Fibroblast of skin of abdomen (primary cell): ENCODE data around the gene EPYC.
A peak's percentile ranks its signal among the peaks of the same experiment; 100 is the strongest.
"Not testable (repeated sequence)": the region's sequence is repeated elsewhere in the genome, so short reads cannot be mapped to it uniquely, and the experiment has no call there.

Source experiments
- DNase-seq: peaks from one replicate; pipeline ENCODE4 v3.0.0-alpha.2; 2013

The EPYC gene

DNA sequence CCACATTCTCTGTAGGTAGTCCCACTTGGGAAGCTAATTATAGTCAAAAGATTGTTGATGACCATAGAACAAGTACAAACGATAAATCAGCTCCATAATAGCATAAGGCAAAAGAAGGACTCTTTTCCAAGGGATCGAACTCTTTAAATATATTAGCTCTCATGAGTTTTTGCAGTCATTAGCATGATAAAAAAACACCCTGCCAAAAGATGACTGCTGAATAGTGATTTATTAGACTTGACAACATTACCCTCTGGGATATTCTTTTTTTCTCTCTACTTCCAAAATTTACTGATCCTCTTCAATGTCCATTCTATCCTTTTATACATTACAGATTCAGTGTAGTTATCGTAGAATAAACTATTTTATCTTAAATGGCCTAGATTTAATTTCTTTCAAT is 14.2 kb downstream of the EPYC start:
- no peak for DNase-seq

DNA sequence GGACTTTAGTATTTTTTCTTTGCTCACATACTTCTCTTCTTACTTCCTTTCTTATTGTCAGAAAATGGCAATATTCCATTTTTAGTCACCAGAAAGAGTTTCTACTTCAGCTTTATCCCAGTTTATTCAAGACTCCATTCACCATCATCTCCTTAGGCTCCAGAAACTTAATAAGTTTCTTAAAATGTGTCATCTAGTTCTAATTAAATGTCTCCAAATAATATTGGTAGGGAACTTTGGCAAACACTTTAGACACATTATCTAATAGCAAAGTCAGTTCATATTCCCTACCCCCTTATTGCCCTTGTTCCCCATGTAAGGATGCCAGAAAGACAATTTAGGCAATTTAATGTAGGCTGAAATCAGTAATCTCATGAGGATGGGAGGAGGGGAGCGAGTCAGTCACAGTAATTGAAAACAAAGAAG is 15.1 kb downstream of the EPYC start:
- no peak for DNase-seq

DNA sequence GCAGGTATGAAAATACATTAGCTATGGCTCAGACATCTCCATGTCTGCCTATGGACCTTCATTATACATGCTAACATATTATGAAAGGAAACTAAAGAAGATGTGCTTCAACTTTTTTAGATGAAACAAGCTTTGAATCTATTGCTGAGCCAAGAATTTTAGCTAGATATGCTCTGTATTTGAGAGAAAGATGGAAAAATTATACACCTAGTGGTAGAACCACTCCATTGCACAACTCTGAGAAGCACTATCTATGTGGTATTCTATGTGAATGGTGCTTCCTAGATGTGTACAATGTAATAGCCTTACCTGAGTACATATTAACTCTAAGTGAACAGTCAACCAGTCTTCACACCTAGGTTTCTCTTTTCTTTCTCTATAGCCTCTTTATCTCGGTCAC is 17.3 kb downstream of the EPYC start:
- DNase-seq = no peak

- peak; percentile 72 for DNase-seq
These were observed 17.7 kb downstream of the EPYC start for GRCh38 chr12:90987101-90987500.

- DNase-seq = not testable (repeated sequence)
These were observed 19.4 kb downstream of the EPYC start for GRCh38 chr12:90985331-90985730.

GRCh38 chr12:90984114-90984513 is 20.7 kb downstream of the EPYC start:
- no peak for DNase-seq

DNA sequence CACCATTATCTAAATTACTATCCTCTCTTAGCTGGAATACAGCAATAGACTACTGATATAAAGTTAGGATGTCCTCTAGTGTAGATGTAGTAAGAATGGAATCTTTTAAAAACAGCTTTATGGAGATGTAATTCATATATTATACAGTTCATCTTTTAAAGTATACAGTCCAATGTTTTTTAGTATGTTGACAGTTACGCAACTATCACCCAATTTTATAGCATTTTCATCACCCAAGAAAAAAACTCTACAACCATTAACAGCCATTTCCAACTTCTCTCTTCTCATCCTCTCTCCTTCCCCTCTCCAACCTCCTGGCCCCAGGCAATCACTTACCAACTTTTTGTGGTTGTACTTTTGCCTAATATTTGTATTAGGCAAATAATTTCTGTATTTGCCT is 22.6 kb downstream of the EPYC start:
- no peak for DNase-seq

DNA sequence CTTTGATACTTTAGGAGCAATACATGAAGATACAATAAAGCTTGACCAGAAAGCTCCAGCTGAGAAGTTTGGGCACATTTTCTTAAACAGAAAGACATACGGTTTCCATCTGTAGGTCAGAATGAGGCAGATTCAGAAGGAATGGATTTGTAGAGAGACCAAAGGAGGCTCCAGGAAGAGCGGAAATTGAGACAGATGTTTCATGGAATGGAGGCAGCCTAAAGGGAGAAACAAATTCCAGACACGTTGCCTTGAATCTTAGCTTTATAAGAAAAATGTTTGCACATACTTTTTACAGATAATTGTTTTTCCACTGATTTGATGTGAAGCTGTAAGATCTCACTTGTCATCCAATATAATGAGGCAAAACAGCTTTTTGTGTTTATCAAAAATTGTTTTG is 24.8 kb downstream of the EPYC start:
- DNase-seq = peak; percentile 79

DNA sequence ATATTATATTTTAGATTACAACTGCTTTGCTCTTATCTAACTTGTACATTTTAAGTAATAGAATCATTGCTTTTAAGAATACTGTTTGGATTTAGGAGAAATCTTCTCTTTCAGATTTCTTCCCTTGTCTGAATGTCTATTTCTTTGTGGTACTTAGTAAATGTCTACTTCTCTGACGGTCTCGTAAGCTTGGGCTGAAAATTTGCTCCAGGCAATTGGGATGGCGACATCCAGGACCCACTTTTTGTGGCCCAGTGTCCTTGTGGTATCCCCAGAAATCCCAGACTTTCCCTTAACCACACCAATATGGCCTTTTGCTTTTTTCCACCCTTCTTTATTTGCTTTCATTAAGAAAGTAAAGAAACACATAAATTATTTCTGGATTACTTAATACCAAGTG is 25.8 kb downstream of the EPYC start:
- no peak for DNase-seq

- peak; percentile 83 for DNase-seq
These were observed 26.5 kb downstream of the EPYC start for GRCh38 chr12:90978117-90978770.

DNA sequence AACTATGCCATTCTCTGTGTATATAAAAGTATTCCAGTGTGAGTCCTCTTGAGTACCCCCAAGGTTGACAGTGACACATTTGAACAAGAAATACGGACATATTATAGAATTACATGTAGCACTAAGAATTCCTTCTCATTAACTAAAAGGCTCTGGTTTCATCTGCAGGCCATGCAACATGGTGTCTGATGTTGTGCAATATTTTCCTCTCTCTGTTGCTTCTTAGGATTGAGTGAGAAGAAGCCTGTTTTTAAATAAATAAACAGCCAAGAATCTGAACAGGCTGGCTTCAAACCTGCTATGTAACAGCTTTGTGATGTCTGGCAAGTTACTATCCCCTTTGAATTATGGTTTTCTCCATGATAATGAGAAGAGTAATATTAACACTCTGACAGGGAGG is 27.5 kb downstream of the EPYC start:
- no peak for DNase-seq

- DNase-seq = peak; percentile 78
These were observed 30.5 kb downstream of the EPYC start for GRCh38 chr12:90974286-90974685.

- peak; percentile 31 for DNase-seq
These were observed 32.5 kb downstream of the EPYC start for GRCh38 chr12:90972226-90972625.

DNA sequence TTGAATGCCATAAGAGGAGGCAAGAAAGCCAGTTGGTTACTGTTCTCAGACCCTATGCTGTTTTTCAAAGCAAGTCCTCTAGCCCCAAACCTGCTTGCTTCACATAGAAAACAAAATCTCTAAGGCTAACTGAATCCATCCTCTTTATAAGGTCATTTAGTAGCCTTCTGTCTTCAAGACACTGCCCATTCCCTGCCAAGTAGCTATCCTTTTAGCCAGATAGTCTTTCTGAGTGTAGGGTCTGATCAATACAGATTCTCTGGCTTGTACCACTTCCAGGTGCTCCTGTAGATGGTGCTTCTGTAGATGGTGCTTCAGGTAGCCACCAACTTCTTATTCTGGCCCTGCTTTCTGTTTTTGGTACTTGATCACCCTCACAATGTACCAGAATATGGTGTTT is 33.9 kb downstream of the EPYC start:
- no peak for DNase-seq

- DNase-seq = no peak
These were observed 34.3 kb downstream of the EPYC start for GRCh38 chr12:90970471-90970870.

DNA sequence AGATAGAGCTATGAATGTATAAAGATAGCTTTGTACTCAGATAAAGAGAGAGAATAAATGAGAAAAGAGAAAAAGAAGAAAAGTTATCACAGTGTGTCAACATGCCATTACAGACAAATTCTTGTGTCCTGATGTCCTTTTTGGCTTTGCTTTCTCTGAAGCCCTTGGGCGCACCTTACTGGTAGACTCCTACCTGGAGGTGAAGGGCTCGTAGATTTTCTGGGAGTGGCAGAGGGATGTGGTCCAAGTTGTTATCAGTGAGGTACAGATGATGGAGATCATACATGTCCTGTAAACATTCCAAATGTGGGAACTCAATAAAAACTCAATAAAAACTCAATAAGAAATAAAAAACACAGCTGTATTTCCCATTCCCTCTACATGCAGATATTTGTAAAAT is 34.9 kb downstream of the EPYC start:
- no peak for DNase-seq

- no peak for DNase-seq
These were observed 35.4 kb downstream of the EPYC start for GRCh38 chr12:90969346-90969745.

- no peak for DNase-seq
These were observed 39.6 kb downstream of the EPYC start for GRCh38 chr12:90965204-90965603.

GRCh38 chr12:90964616-90965015 is 40.2 kb downstream of the EPYC start:
- no peak for DNase-seq

- no peak for DNase-seq
These were observed 40.8 kb downstream of the EPYC start for GRCh38 chr12:90963946-90964345.

- no peak for DNase-seq
These were observed 43.6 kb downstream of the EPYC start for GRCh38 chr12:90961154-90961553.

GRCh38 chr12:90959538-90960139 is 45.1 kb downstream of the EPYC start:
- DNase-seq = peak; percentile 54

- no peak for DNase-seq
These were observed 45.7 kb downstream of the EPYC start for GRCh38 chr12:90959032-90959431.

DNA sequence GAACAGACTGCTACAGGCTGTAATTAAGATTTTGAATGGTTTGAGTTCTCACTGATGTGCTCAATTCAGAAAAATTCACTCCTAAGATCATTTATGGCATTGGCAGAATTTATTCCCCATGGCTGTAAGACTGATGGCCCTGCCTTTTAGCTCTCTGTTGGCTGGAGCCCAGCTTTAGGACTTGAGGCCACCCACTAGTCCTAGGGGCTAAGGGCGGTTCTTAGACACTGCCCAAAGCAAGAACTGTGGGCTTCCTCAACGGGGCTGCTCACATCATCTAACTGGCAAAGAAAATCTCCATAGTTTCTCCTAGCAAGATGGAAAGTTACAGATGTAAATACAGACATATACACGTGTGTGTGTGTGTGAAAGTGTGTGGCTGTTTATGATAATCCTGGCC is 46.4 kb downstream of the EPYC start:
- no peak for DNase-seq

DNA sequence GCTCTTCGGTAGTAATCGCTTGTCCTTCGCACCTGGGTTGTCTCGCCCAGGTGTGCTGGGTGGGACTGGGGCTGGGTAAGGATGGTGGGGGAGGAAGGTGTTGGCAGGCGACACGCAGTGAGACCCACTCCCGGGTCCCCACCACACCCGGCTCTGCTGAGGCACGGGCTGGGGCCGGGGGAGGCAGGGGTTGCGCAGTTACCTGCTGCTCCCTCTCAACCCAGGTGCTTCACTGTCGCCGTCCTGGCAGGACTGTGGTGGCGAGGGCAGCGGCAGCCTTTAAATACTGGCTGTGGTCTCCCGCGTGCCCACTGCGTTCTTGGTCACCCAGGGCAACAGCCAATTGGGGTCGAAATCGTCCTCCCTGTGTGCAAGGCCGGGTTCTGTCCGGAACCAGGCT is 49.9 kb downstream of the EPYC start, which contains the start of gene CCER1:
CCER1 (minus strand) TSS at position 256 of the 400 bp plus-strand sequence. CDS start 434 bp downstream, outside the sequence.
- no peak for DNase-seq
